ENCODE data around the gene ADRA2C. TPM values are rescaled to one million over a fixed set of nuclear protein-coding genes. Genes with fewer than 3 reads are reported as not detected.

The ADRA2C gene
- total and polyA plus RNA-seq, 9 of the 15 experiments (the other 6 are each of a cell fraction or from before 2014, with no cell fraction given), result 0.06 to 0.58 (median 0.14) TPM; not detected in 2

DNA sequence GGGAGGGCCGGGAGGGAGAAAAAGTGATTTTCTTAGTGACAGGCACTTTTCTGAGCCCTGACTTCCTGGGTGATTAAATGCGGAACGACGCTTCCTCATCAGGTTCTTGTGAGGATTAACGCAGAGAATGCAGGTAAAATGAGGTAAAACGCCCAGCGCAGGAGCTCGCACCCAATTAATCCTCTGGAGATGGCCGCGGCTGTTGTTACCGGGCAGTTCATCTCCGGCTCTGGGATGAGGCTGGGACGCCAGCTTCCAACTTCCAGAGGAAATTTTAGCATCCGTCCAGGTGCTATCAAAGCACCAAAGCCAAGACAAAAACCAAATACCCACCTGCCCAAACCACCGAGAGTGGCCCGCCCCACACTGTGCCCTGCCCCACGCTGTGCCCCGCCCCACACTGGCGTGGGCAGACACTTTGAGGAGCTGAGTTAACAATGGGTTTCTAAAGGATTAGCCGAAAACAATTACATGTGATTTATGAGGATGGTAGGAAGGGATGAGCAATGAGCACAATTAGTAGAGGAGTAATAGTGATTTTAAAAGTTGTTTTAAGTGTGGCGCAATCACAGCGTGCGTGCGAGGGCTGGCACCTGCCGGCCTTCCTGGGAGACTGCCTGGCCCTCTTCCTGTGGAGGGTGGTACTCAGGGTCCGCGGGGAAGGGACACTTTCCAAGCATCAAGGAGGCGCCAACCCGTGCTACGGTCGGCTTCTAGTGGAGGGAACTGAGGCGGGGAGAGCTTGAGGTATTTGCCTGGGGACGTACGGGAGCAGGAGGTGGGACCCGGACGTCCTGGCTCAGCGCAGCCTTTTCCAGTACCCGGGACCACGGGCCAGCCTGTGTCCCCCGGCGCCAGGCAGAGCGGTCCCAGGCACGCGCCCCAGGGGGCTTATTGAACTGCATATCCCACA is 41.6 kb upstream of the ADRA2C start (continued):
- no peak for TF ChIP-seq THAP12 (CRISPR knock-in tag; IDR thresholded peaks at IDR 0.05)
- no peak for TF ChIP-seq MBD1 (CRISPR knock-in tag; IDR thresholded peaks at IDR 0.05)
- no peak for TF ChIP-seq KAT7 (CRISPR knock-in tag; IDR thresholded peaks at IDR 0.05; ENCODE audit: borderline replicate concordance)
- TF ChIP-seq RAD51 (IDR thresholded peaks at IDR 0.05; ENCODE audit: borderline replicate concordance, low read depth), result no peak
- TF ChIP-seq SMARCB1 (IDR thresholded peaks at IDR 0.05; ENCODE audit: insufficient read length, low read depth), result no peak
- TF ChIP-seq HNRNPL (IDR thresholded peaks at IDR 0.05; ENCODE audit: low read depth, low read length), result no peak

Data from K562 (cell line).